Fibroblast of lung (primary cell): ENCODE results near the gene CD48. TPM values are rescaled to one million over a fixed set of nuclear protein-coding genes. Genes with fewer than 3 reads are reported as not detected.

Source experiments
- DNase-seq, 2 donors: peaks; one replicate each; pipeline versions ENCODE4 v3.0.0 to v3.0.0-alpha.2; 2010; ENCODE audit warnings: low read depth in 2 of 2
- H2AFZ ChIP-seq: 2 replicates; pipeline ENCODE4 v1.5.1; 2012; ENCODE audit warnings: low read length, control low read depth, inconsistent platforms
- H3K27ac ChIP-seq: 2 replicates; pipeline ENCODE4 v1.5.1; 2011; ENCODE audit warnings: low read length, control low read depth; ENCODE audit not compliant: insufficient read depth
- H3K27me3 ChIP-seq: 2 replicates; pipeline ENCODE4 v1.5.1; 2011; ENCODE audit warnings: mild to moderate bottlenecking, low read length; ENCODE audit not compliant: control insufficient read depth, insufficient read depth
- H3K36me3 ChIP-seq: 2 replicates; pipeline ENCODE4 v1.5.1; 2011; ENCODE audit warnings: low read length; ENCODE audit not compliant: control insufficient read depth, insufficient read depth
- H3K4me1 ChIP-seq: 2 replicates; pipeline ENCODE4 v1.5.1; 2011; ENCODE audit warnings: low read length; ENCODE audit not compliant: control insufficient read depth, insufficient read depth; ENCODE audit errors: extremely low read depth
- H3K4me2 ChIP-seq: 2 replicates; pipeline ENCODE4 v1.5.1; 2011; ENCODE audit warnings: low read length, control low read depth; ENCODE audit not compliant: insufficient read depth; ENCODE audit errors: extremely low read depth
- H3K4me3 ChIP-seq, 4 experiments: fragments of 200-600 bp in 1 of 4; sonication (generic) in 1 of 4; replicated peaks in 1 of 4; 2 replicates each; pipeline ENCODE4 v1.5.1; 2011 to 2016; ENCODE audit warnings: low read length in 4 of 4, low read depth in 3 of 4, mild to moderate bottlenecking in 3 of 4, control low read depth in 2 of 4, inconsistent platforms in 1 of 4, mixed read lengths in 1 of 4; ENCODE audit not compliant: insufficient read depth in 1 of 4; ENCODE audit errors: control extremely low read depth in 1 of 4
- H3K79me2 ChIP-seq: 2 replicates; pipeline ENCODE4 v1.5.1; 2012; ENCODE audit warnings: mild to moderate bottlenecking, low read length, inconsistent platforms; ENCODE audit not compliant: control insufficient read depth, insufficient read depth
- H3K9ac ChIP-seq: 2 replicates; pipeline ENCODE4 v1.5.1; 2011; ENCODE audit warnings: mild to moderate bottlenecking, low read length, control low read depth; ENCODE audit not compliant: insufficient read depth
- H3K9me3 ChIP-seq: 2 replicates; pipeline ENCODE4 v1.5.1; 2012; ENCODE audit warnings: low read depth, low read length; ENCODE audit not compliant: control insufficient read depth, insufficient read depth
- H4K20me1 ChIP-seq: 2 replicates; pipeline ENCODE4 v1.5.1; 2011; ENCODE audit warnings: low read length; ENCODE audit not compliant: control insufficient read depth, insufficient read depth; ENCODE audit errors: extremely low read depth
- CTCF ChIP-seq, 2 donors: IDR thresholded peaks in 1 of 2; conservative IDR thresholded peaks in 1 of 2; 1 replicate in 1 of 2; 2 replicates in 1 of 2; pipeline ENCODE4 v1.5.1; 2011 to 2012; ENCODE audit warnings: low read length in 2 of 2, control low read depth in 1 of 2, inconsistent platforms in 1 of 2, low read depth in 1 of 2, mild to moderate bottlenecking in 1 of 2
- EZH2 ChIP-seq: IDR thresholded peaks from 2 replicates; pipeline ENCODE4 v1.5.1; 2012; ENCODE audit warnings: low read length, control low read depth, mild to moderate bottlenecking; ENCODE audit errors: missing control alignments
- polyA plus RNA-seq, 2 donors: library from polyadenylated mRNA; depleted of rRNA in 1 of 2; stranded (reverse) in 1 of 2; unstranded in 1 of 2; fragments of >200 nt; gene quantifications; 2 replicates each; pipeline ENCODE4 v1.2.1, GENCODE V29; 2011 to 2012; ENCODE audit warnings: missing spikeins in 1 of 2
- total RNA-seq: library from RNA; depleted of rRNA; stranded (reverse); fragments of >200 nt; gene quantifications from 2 replicates; pipeline ENCODE4 v1.2.1, GENCODE V29; 2014

The CD48 gene
- total and polyA plus RNA-seq, 2 donors (not counting 1 experiment from before 2014, with no cell fraction given), result not detected

- H3K9ac ChIP-seq, result no peak overlapping the region
- H3K36me3 ChIP-seq, result no peaks in the 10 kb centered on the region
- no peak overlapping the region for H2AFZ ChIP-seq
- H4K20me1 ChIP-seq, result no peaks in the 10 kb centered on the region
- H3K4me2 ChIP-seq, result no peak overlapping the region
- H3K27me3 ChIP-seq, result no peaks in the 10 kb centered on the region
- H3K79me2 ChIP-seq, result no peaks in the 10 kb centered on the region
- no peak overlapping the region for H3K27ac ChIP-seq
- peak; percentile 44 for DNase-seq
- no peaks in the 10 kb centered on the region for H3K9me3 ChIP-seq
- H3K4me3 ChIP-seq, result no peak overlapping the region
- no peaks in the 10 kb centered on the region for H3K4me1 ChIP-seq
- TF ChIP-seq CTCF (conservative IDR thresholded peaks at IDR 0.05 in 1 of 2, IDR thresholded peaks at IDR 0.05 in 1 of 2; ENCODE audit: low read depth in 1 of 2, low read length in 2 of 2) (peak; percentile 54 to 65), EZH2 (no peak)
Observed at GRCh38 chr1:160726498-160727315, 15.1 kb upstream of the CD48 start.

GRCh38 chr1:160726114-160726497 is 14.5 kb upstream of the CD48 start:
- Histone ChIP-seq H2AFZ (no peak overlapping the region), H3K4me1 (no peaks in the 10 kb centered on the region), H4K20me1 (peaks cover 1% of the 10 kb centered on the region), H3K27me3 (no peaks in the 10 kb centered on the region), H3K9me3 (no peaks in the 10 kb centered on the region), H3K4me2 (no peak overlapping the region), H3K79me2 (no peaks in the 10 kb centered on the region), H3K4me3 (no peak overlapping the region), H3K27ac (no peak overlapping the region), H3K36me3 (no peaks in the 10 kb centered on the region), H3K9ac (no peak overlapping the region)
- DNase-seq, result no peak
- TF ChIP-seq EZH2 (no peak), CTCF (conservative IDR thresholded peaks at IDR 0.05 in 1 of 2, IDR thresholded peaks at IDR 0.05 in 1 of 2; ENCODE audit: low read depth in 1 of 2, low read length in 2 of 2) (no peak)

GRCh38 chr1:160724465-160725242 is 13.0 kb upstream of the CD48 start:
- H3K4me2 ChIP-seq, result no peak overlapping the region
- H3K4me1 ChIP-seq, result no peaks in the 10 kb centered on the region
- no peak overlapping the region for H2AFZ ChIP-seq
- H3K4me3 ChIP-seq, result no peak overlapping the region
- no peaks in the 10 kb centered on the region for H3K79me2 ChIP-seq
- no peak for TF ChIP-seq EZH2
- TF ChIP-seq CTCF (conservative IDR thresholded peaks at IDR 0.05 in 1 of 2, IDR thresholded peaks at IDR 0.05 in 1 of 2; ENCODE audit: low read depth in 1 of 2, low read length in 2 of 2), result no peak
- no peaks in the 10 kb centered on the region for H3K36me3 ChIP-seq
- H4K20me1 ChIP-seq, result peaks cover 1% of the 10 kb centered on the region
- no peak for DNase-seq
- H3K27me3 ChIP-seq, result no peaks in the 10 kb centered on the region
- no peaks in the 10 kb centered on the region for H3K9me3 ChIP-seq
- no peak overlapping the region for H3K9ac ChIP-seq
- no peak overlapping the region for H3K27ac ChIP-seq
